ENCODE results near the gene DGCR6.
"Not testable (repeated sequence)": the region's sequence is repeated elsewhere in the genome, so short reads cannot be mapped to it uniquely, and the experiment has no call there.

Gene DGCR6

GRCh38 chr22:18931905-18932652, 26.0 kb downstream of the DGCR6 start:
- no peak for DNase-seq (ENCODE audit: low read depth in 2 of 2)

- no peak for DNase-seq (ENCODE audit: low read depth in 2 of 2)
Measured at GRCh38 chr22:18933914-18934313, 27.8 kb downstream of the DGCR6 start.

- DNase-seq (ENCODE audit: low read depth in 2 of 2) = not testable (repeated sequence)
Measured at GRCh38 chr22:18934688-18935087, 28.6 kb downstream of the DGCR6 start.

GRCh38 chr22:18935889-18936529, 29.9 kb downstream of the DGCR6 start, which contains the start of gene PRODH:
Gene PRODH (minus strand): TSS chr22:18936293. CDS start chr22:18936287, 6 bp downstream.
- no peak for DNase-seq (ENCODE audit: low read depth in 2 of 2)

- DNase-seq (ENCODE audit: low read depth in 2 of 2) = not testable (repeated sequence)
Measured at GRCh38 chr22:18938691-18939090, 32.6 kb downstream of the DGCR6 start.

- DNase-seq (ENCODE audit: low read depth in 2 of 2) = not testable (repeated sequence)
Measured at GRCh38 chr22:18947105-18947504, 41.0 kb downstream of the DGCR6 start.

GRCh38 chr22:18947905-18948304, 41.8 kb downstream of the DGCR6 start:
- DNase-seq (ENCODE audit: low read depth in 2 of 2) = no peak

- no peak for DNase-seq (ENCODE audit: low read depth in 2 of 2)
Measured at GRCh38 chr22:18950141-18950540, 44.0 kb downstream of the DGCR6 start.

- no peak for DNase-seq (ENCODE audit: low read depth in 2 of 2)
Measured at GRCh38 chr22:18952022-18952421, 45.9 kb downstream of the DGCR6 start.

GRCh38 chr22:18953128-18953527, 47.0 kb downstream of the DGCR6 start:
- DNase-seq (ENCODE audit: low read depth in 2 of 2) = not testable (repeated sequence)

GRCh38 chr22:18954303-18954989, 48.3 kb downstream of the DGCR6 start:
- DNase-seq (ENCODE audit: low read depth in 2 of 2) = peak; percentile 51 to 54

- DNase-seq (ENCODE audit: low read depth in 2 of 2) = no peak
Measured at GRCh38 chr22:18954990-18955571, 49.0 kb downstream of the DGCR6 start.

GRCh38 chr22:18955696-18956095, 49.6 kb downstream of the DGCR6 start:
- no peak for DNase-seq (ENCODE audit: low read depth in 2 of 2)

- not testable (repeated sequence) for DNase-seq (ENCODE audit: low read depth in 2 of 2)
Measured at GRCh38 chr22:18956121-18956895, 50.2 kb downstream of the DGCR6 start.

- DNase-seq (ENCODE audit: low read depth in 2 of 2) = not testable (repeated sequence)
Measured at GRCh38 chr22:18956956-18957355, 50.8 kb downstream of the DGCR6 start.

GRCh38 chr22:18957621-18958320, 51.7 kb downstream of the DGCR6 start:
- DNase-seq (ENCODE audit: low read depth in 2 of 2) = not testable (repeated sequence)

GRCh38 chr22:18958321-18958705, 52.2 kb downstream of the DGCR6 start:
- DNase-seq (ENCODE audit: low read depth in 2 of 2) = not testable (repeated sequence)

- DNase-seq (ENCODE audit: low read depth in 2 of 2) = peak in 1 of 2 donors; percentile 32
Measured at GRCh38 chr22:18958738-18959137, 52.6 kb downstream of the DGCR6 start.

- DNase-seq (ENCODE audit: low read depth in 2 of 2) = not testable (repeated sequence)
Measured at GRCh38 chr22:18959266-18959665, 53.1 kb downstream of the DGCR6 start.

- not testable (repeated sequence) for DNase-seq (ENCODE audit: low read depth in 2 of 2)
Measured at GRCh38 chr22:18959741-18960140, 53.6 kb downstream of the DGCR6 start.

Measured in stimulated activated CD8-positive, alpha-beta memory T cell treated with anti-CD3 and anti-CD28 coated beads, Interleukin-2, amount 100 ng/mL, for 48 hours (primary cell).